SKM-1 (cell line): ENCODE data around the gene CASTOR1.

Experiments used
- DNase-seq: peaks from one replicate; lab custom pipeline; 2025; ENCODE audit not compliant: unreplicated experiment; lab: John Stamatoyannopoulos, UW

Gene CASTOR1

GRCh38 chr22:30247561-30247960 lies 41.7 kb downstream of the CASTOR1 start:
- DNase-seq: no peak

GRCh38 chr22:30246814-30247376 lies 42.4 kb downstream of the CASTOR1 start:
- DNase-seq: no peak

DNA sequence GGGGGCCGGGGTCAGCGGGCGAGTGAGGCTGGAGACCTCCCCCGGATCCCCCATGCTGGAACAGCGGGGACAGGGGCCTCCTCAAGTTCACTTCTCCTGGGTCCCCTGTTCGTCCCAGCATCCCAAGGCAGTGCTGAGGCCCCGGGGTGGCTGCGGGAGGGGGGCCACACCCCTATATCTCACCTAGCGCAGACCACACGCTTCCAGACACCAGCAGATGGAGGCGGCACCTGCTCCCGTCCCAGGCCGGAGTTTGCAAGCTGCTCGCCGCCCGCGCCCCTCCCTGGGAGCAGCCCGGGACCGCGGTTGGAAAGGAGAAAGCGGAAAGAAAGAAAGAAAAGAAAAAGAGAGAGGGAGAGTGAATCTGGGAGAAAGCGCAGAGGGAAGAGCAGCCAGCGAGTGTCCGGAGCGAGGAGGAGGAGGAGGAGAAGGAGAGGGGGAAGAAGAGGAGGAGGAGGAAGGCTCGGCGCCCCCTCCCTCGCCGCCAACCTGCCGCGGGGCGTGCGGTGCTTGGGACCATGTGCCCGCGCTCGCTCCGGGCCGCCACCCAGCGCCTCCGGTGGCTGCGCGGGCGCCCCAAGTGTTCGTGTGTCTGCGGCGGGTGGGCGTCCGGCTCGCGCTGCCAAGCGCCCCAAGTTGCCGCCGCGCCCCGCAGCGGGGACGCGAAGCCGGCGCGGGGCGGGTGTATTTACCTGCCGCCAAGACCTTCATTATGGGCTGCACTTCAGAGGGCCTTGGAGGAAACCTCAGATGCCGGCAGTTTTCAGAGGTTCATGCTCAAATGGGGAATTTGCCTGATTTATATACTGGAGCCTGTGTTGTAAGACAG lies 43.1 kb downstream of the CASTOR1 start, which contains the start of gene LIF:
Gene LIF, minus strand, starts transcription at position 775 of the 829 bp plus-strand sequence. Its CDS starts 64 bp downstream, at position 711.
- DNase-seq: no peak

GRCh38 chr22:30245181-30245984 lies 43.9 kb downstream of the CASTOR1 start:
- DNase-seq: no peak

- no peak for DNase-seq
Measured at GRCh38 chr22:30244641-30245040, 44.7 kb downstream of the CASTOR1 start.

GRCh38 chr22:30244066-30244465 lies 45.2 kb downstream of the CASTOR1 start:
- DNase-seq: no peak

DNA sequence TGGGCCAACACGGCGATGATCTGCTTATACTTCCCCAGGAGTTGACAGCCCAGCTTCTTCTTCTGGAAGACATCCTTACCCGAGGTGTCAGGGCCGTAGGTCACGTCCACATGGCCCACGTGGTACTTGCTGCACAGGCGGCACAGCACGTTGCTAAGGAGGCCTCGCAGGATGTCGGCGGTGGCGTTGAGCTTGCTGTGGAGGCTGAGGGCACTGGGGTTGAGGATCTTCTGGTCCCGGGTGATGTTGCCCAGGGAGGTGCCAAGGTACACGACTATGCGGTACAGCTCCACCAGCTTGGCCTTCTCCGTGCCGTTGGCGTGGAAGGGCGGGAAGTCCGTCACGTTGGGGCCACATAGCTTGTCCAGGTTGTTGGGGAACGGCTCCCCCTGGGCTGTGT lies 45.6 kb downstream of the CASTOR1 start:
- no peak for DNase-seq

DNA sequence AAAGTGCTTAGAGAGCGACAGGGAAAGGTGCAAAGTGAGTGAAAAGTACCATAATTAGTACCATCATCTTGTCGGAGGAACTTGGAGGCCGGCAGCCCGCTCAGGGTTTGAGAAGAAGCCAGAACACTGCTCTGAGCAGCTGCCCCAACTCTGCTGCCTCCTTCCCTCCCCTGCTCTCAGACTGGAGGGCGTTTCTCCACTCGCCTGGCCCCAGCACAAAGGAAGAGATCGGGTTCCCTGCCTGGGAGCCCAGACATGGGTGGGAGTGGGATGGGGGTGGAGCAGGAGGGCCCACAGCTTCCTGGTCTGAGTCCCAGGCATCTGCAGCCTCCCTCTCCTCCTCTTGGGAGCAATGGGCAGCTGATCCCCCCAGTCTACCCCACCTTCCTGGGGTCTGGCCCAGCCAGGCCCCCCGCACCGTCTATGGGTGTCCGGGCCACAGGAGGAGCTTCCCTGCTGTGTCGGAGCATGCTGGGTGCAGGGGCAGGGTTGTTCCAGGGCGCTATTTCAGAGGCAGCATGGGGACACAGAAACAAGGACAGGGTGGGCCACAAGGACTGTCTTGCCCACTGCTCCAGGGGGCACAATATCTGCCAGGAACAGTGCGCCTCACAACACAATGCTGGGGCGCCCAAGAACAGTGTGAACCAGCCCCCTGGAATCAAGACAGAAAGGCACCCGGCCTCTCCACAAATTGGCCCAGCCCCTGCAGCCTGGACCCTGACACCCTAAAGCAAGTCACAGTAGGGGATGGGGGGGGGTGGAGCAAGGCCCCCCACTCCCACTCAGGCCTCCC lies 47.5 kb downstream of the CASTOR1 start:
- DNase-seq: no peak

GRCh38 chr22:30240541-30241417 lies 48.5 kb downstream of the CASTOR1 start:
- DNase-seq: no peak

DNA sequence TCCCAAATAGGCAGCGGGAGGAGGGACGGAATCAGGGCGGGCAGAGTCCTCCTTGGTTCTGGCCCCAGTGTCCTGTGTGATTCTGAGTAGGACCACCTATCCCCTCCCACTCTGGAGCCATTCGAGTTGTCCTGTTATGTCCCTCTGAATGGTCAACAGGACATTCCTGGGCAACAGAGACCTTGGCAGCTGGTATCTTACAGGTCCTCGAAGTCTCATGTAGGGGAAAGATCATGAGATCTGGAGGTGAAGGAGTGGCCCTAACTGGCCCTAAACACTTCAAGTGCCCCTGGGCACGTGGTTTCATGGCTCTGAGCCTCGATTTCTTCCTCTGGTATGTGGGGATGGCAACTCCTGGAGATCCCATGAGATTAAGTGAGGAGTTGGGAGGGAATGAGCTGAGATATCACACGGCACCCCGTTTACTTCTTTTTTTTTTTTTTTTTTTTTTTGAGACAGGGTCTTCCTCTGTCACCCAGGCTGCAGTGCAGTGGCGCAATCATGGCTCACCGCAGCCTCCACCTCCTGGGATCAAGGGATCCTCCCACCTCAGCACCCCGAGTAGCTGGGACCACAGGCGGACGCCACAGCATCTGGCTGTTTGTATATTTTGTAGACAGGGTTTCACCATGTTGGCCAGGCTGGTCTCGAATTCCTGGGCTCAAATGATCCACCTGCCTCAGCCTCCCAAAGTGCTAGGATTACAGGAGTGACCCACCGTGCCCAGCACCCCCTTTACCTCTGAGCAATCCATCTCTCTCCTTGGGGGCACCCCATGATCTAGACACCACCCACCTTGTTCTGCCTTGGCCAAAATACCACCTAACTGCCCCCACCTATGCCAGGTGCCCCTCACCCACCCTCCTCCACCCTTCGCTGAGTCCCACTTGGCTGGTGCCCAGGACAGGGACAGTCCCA lies 49.6 kb downstream of the CASTOR1 start:
- no peak for DNase-seq

GRCh38 chr22:30238661-30239487 lies 50.4 kb downstream of the CASTOR1 start:
- DNase-seq: no peak

DNA sequence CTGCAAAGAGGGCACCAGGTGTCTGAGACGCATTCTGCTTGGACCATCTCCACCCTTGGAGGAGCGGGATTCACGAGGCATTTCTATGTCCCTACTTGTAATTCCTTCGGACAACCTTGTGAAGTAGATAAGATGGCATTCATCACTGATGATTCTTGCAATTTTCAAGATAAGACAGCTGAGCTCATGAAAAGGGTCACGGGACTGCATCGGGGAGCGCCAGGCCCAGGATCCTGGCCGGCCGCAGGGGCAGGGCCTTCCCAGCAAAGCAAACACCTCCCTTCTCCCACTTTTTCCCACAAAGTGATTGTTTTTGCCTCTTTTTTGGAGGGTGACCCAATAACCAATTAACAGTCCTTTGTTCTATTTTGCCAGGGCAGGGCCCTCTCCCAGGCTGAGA lies 51.2 kb downstream of the CASTOR1 start:
- DNase-seq: no peak

- no peak for DNase-seq
Measured at GRCh38 chr22:30236875-30237274, 52.4 kb downstream of the CASTOR1 start.

DNA sequence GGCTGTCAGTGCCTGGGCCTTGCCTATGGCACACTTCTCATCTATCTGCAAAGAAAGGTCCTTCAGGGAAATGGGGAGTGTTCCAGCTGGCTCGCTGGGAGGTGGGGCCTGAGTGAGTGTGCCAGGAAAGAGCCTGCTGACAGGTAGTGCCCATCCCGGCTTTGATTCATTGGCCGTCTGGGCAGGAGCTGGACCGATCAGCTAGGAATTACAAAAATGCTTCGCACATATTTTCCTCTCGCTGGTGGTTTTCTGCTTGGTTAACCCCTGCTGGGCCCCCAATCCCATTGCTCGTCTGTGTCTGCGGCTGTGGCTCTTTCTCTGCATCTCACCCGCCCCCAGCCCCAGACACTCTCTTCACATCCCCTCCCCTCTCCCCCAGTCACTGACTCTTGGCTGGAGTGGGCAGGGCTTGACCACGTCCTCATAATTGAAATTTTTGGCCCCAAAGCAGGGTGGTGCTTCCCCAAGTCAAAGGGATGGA lies 53.6 kb downstream of the CASTOR1 start:
- no peak for DNase-seq
